Muscle layer of duodenum (tissue), 2 donors: Measurements from ENCODE around the gene LRRC59.
"Not testable (repeated sequence)": the region's sequence is repeated elsewhere in the genome, so short reads cannot be mapped to it uniquely, and the experiment has no call there.

ENCODE experiments used
- H3K27ac ChIP-seq: one replicate; pipeline ENCODE4 v1.7.0; 2013; ENCODE audit warnings: mild to moderate bottlenecking, low read length
- H3K27me3 ChIP-seq: one replicate; pipeline ENCODE4 v1.7.0; 2013; ENCODE audit warnings: low read depth, mild to moderate bottlenecking, control low read depth, low read length
- H3K36me3 ChIP-seq, 2 donors: one replicate each; pipeline ENCODE4 v1.7.0; 2013; ENCODE audit warnings: low read length in 2 of 2, control low read depth in 1 of 2, mild to moderate bottlenecking in 1 of 2; ENCODE audit not compliant: insufficient read depth in 2 of 2, control insufficient read depth in 1 of 2
- H3K4me1 ChIP-seq, 2 donors: one replicate each; pipeline ENCODE4 v1.7.0; 2013; ENCODE audit warnings: low read length in 2 of 2, mild to moderate bottlenecking in 2 of 2, control low read depth in 1 of 2, moderate library complexity in 1 of 2; ENCODE audit not compliant: insufficient read depth in 2 of 2, control insufficient read depth in 1 of 2
- H3K4me3 ChIP-seq, 2 donors: one replicate each; pipeline ENCODE4 v1.7.0; 2013; ENCODE audit warnings: low read length in 2 of 2, low read depth in 1 of 2, mild to moderate bottlenecking in 1 of 2
- H3K9me3 ChIP-seq, 2 donors: one replicate each; pipeline ENCODE4 v1.7.0; 2013; ENCODE audit warnings: low read length in 2 of 2, control low read depth in 1 of 2, mild to moderate bottlenecking in 1 of 2; ENCODE audit not compliant: control insufficient read depth in 1 of 2
- donor health status: healthy.

Gene LRRC59

DNA sequence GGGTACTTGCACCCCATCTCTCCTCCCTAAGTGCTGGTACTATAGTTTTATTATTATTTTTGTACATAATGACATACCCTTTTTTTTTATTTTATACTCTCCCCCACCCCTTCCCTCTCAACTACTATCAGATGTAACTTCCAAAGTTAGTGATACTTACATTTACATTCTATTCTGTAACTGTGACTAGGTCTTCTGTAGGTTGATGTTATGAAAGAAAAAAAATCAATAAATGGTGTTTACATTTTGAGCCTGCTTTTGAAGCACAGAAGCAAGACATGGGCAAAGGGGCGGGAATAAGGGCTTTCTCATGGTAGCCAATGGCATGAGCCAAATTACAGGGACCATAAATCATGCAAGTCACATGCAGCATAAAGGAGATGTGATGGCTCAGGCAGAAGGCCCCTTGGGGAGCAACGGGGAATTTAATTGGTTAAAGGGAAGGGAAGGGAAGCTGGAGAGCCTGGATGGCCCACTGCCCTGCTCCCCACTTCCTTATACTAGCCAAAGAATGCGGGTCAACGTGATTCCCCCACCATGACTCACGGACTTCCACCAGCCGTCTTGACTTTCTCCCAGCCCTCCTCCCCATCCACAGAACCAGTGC is 26.3 kb upstream of the LRRC59 start:
- no peaks in the 10 kb centered on the region for H3K27me3 ChIP-seq
- no peak overlapping the region for H3K4me3 ChIP-seq
- H3K36me3 ChIP-seq: no peaks in the 10 kb centered on the region
- H3K4me1 ChIP-seq: peaks cover 14 to 26% of the 10 kb centered on the region in 2 donors
- no peak overlapping the region for H3K27ac ChIP-seq
- H3K9me3 ChIP-seq: no peaks in the 10 kb centered on the region

GRCh38 chr17:50422738-50423137 is 25.4 kb upstream of the LRRC59 start:
- H3K4me1 ChIP-seq: peaks cover 14 to 26% of the 10 kb centered on the region in 2 donors
- H3K4me3 ChIP-seq: no peak overlapping the region
- no peak overlapping the region for H3K27ac ChIP-seq
- H3K9me3 ChIP-seq: no peaks in the 10 kb centered on the region
- H3K27me3 ChIP-seq: no peaks in the 10 kb centered on the region
- no peaks in the 10 kb centered on the region for H3K36me3 ChIP-seq

DNA sequence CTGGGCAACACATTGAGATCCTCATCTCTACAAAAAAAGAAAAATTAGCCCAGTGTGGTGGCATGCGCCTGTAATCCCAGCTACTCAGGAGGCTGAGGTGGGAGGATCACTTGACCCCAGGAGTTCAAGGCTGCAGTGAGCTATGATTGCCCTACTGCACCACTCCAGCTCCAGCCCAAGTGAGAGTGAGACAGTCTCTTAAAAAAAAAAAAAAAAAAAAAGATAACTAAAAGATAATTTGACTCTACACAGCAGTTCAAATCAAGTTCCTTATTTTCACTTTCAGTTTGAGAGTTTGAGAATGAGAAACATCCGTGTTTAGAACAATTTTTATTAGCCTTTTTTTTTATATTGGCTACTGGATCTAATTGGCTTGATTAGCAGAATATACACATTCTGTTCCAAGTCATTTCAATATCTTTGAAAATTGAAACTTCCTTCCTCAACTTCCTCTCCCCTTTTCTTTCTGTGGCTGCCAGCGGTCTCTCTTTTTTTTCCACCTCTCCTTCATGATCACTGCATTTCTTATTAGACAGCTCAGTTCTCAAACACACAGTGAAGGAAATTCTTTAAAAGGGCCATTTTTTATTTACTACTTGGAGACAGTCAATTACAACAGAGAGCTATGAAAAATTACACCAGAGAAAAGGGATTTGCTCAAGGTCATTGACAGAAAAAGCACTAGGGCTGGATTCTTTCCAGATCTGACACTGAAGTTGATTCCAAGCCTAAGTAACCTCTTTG is 24.2 kb upstream of the LRRC59 start:
- no peaks in the 10 kb centered on the region for H3K27me3 ChIP-seq
- no peaks in the 10 kb centered on the region for H3K9me3 ChIP-seq
- H3K4me1 ChIP-seq: peaks cover 14% of the 10 kb centered on the region in 2 donors
- H3K36me3 ChIP-seq: no peaks in the 10 kb centered on the region
- peak overlapping the region in 1 of 2 donors; percentile 43 for H3K4me3 ChIP-seq
- peak overlapping the region; percentile 80 for H3K27ac ChIP-seq

- Histone ChIP-seq H3K36me3 (no peaks in the 10 kb centered on the region), H3K9me3 (no peaks in the 10 kb centered on the region), H3K27me3 (no peaks in the 10 kb centered on the region), H3K4me3 (peak overlapping the region in 1 of 2 donors; percentile 43), H3K4me1 (peaks cover 11 to 14% of the 10 kb centered on the region in 2 donors), H3K27ac (no peak overlapping the region)
Observed at GRCh38 chr17:50420419-50421112, 23.2 kb upstream of the LRRC59 start.

DNA sequence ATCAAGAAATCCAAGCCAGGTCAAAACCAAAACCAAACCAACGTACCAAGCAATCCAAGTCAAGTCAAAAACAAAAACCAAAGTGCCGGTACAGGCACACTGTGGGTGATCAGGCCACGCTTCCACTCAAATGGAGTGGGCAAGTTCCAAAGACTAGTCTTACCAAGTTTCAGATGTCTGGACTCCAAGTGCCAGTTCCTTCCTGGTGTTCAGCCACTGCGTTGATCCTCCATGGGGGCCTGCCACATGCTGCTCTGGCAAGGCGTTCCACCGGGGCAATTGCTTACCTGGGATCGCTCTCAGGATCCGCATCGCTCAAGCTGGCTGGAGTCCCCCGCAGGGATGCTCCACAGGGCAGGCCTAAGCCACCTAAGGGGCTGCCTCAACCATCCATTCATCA is 22.3 kb upstream of the LRRC59 start:
- H3K27me3 ChIP-seq, H3K4me3 ChIP-seq, H3K36me3 ChIP-seq, H3K27ac ChIP-seq, H3K9me3 ChIP-seq, H3K4me1 ChIP-seq: not testable (repeated sequence)

GRCh38 chr17:50414808-50415207 is 17.5 kb upstream of the LRRC59 start:
- no peaks in the 10 kb centered on the region for H3K4me1 ChIP-seq
- H3K27me3 ChIP-seq: no peaks in the 10 kb centered on the region
- H3K36me3 ChIP-seq: no peaks in the 10 kb centered on the region

DNA sequence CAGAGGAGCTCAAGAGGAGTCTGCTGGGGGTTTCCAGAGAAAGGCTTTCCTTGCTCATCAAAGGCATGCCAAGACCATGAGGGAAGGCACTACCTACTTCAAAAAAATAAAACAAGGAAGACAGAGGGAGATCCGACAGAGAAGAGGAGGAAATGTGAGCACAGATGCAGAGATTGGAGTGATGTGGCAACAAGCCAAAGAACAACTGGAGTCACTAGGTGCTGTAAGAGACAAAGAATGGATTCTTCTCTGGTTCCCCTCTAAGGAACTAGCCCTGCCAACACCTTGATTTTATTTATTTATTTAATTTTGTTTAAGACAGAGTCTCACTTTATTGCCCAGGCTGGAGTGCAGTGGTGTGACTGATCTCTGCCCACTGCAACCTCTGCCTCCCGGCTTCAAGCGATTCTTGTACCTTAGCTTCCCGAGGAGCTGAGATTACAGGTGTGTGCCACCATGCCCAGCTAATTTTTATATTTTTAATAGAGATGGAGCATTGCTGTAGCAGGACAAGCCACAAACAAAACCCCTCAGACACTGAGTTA is 14.9 kb upstream of the LRRC59 start:
- Histone ChIP-seq H3K4me1 (no peaks in the 10 kb centered on the region), H3K4me3 (no peak overlapping the region), H3K9me3 (no peaks in the 10 kb centered on the region), H3K27me3 (no peaks in the 10 kb centered on the region), H3K27ac (no peak overlapping the region), H3K36me3 (no peaks in the 10 kb centered on the region)

More at GRCh38 chr17:50414808-50415207, 17.5 kb upstream of the LRRC59 start:
- no peak overlapping the region for H3K27ac ChIP-seq
- H3K9me3 ChIP-seq: no peaks in the 10 kb centered on the region
- H3K4me3 ChIP-seq: no peak overlapping the region

- Histone ChIP-seq H3K4me1 (no peaks in the 10 kb centered on the region), H3K27ac (no peak overlapping the region), H3K4me3 (no peak overlapping the region), H3K27me3 (no peaks in the 10 kb centered on the region), H3K36me3 (no peaks in the 10 kb centered on the region), H3K9me3 (no peaks in the 10 kb centered on the region)
Observed at GRCh38 chr17:50407921-50408320, 10.6 kb upstream of the LRRC59 start.

DNA sequence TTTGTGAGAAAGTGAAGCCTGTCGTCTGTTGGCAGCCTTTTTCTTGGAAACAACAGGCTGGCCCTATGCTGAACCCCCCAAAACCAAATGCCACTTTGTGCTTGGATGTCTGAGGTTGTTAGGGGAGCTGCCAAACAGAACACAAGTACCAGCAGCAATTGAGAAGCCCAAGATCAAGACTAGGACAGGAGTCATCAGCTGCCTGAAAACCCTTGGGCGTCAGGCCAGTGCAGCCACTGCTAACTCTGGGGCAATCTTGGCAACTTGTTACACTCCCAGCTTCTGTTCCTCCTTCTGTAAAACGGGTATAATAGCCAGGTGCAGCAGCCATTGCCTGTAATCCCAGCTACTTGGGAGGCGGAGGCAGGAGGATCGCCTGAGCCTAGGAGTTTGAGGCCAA is 9.3 kb upstream of the LRRC59 start:
- Histone ChIP-seq H3K27ac (no peak overlapping the region), H3K36me3 (no peaks in the 10 kb centered on the region), H3K4me3 (no peak overlapping the region), H3K9me3 (no peaks in the 10 kb centered on the region), H3K4me1 (no peaks in the 10 kb centered on the region), H3K27me3 (no peaks in the 10 kb centered on the region)

DNA sequence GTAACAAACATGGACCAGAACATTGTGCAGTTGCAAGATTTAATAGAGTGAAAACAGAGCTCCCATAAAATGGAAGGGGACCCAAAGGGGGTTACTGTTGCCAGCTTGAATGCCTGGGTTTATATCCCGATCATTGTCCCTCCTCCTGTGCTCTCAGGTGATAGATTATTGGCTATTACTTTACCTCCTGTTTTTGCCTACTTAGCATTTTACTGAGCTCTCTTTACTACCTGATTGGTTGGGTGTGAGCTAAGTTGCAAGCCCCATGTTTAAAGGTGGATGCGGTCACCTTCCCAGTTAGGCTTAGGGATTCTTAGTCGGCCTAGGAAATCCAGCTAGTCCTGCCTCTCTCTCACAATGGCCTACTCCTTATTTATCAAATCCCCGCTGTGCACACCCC is 8.0 kb upstream of the LRRC59 start:
- not testable (repeated sequence) for H3K9me3 ChIP-seq, H3K4me3 ChIP-seq, H3K36me3 ChIP-seq, H3K27ac ChIP-seq, H3K4me1 ChIP-seq, H3K27me3 ChIP-seq

DNA sequence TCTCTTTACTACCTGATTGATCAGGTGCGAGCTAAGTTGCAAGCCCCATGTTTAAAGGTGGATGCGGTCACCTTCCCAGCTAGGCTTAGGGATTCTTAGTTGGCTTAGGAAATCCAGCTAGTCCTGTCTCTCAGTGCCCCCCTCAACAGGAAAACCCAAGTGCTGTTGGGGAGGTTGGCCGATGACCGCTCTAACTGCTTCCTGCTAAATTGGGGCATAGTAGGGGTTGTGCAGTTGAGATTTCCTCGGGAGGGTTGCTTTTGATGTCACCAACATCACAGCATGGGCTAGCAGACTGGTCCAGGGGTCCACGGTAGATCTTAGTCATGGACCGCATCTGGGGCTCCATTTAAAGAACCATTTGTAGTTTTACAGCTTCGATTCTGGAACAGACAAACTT is 2.3 kb upstream of the LRRC59 start:
- H3K9me3 ChIP-seq, H3K27me3 ChIP-seq, H3K4me3 ChIP-seq, H3K27ac ChIP-seq: not testable (repeated sequence)
- Histone ChIP-seq H3K36me3 (peaks cover 4 to 16% of the 10 kb centered on the region in 2 donors), H3K4me1 (peaks cover 0 to 27% of the 10 kb centered on the region in 2 donors)
